ENCODE data around the gene NPAT. TPM values are rescaled to one million over a fixed set of nuclear protein-coding genes. Genes with fewer than 3 reads are reported as not detected.
"Not testable (repeated sequence)": the region's sequence is repeated elsewhere in the genome, so short reads cannot be mapped to it uniquely, and the experiment has no call there.

NPAT gene
- total RNA-seq, 1 experiment from 2014 or later = 8.2 TPM

- DNase-seq (ENCODE audit: low spot score) = no peak
Observed at GRCh38 chr11:108160970-108161566, 61.4 kb downstream of the NPAT start.

DNA sequence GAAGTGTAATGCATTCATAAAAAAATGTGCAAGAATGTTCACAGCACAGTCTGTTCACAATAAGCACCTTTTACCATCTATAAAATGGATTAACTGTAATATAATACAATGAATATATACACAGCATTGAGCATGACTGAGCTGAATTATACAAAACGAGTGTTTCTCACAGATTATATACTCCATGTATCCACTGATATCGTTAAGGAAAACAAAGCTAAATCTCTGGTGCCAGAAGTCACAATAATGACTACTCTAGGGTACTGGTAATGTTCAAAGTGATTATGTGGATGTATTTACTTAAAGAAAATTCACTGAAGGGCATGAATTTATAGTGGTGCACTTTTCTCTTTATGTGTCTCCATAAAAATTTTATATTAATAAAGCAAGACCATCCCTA is 67.8 kb downstream of the NPAT start:
- no peak for DNase-seq (ENCODE audit: low spot score)

DNA sequence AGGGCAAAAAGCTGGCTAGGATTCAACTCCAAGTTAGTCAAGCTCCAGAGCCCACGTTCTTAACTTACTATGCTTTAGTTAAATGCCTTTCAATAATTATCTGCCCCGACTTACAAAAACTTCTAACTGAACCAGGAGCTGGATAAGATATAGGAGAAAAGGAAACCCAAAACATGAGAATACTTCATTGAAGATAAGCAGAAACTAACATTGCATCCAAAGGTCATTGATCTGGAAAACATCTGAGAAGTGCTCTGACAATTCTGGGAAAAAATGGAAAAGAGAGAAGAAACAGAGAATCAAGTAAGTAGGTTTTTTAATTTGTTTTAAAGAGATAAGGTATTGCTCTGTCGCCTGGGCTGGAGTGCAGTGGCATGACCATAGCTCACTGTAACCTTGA is 73.9 kb downstream of the NPAT start:
- DNase-seq (ENCODE audit: low spot score) = no peak

DNA sequence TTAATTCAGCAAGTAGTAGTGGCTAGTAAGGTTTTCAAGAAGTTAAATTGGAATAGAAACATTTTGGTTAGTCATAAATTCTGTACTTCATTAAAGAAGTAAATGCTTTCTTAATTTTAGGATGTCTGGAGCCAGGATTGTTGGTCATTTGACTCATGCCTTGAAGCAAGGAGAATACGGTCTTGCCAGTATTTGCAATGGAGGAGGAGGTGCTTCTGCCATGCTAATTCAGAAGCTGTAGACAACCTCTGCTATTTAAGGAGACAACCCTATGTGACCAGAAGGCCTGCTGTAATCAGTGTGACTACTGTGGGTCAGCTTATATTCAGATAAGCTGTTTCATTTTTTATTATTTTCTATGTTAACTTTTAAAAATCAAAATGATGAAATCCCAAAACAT is 75.3 kb downstream of the NPAT start:
- no peak for DNase-seq (ENCODE audit: low spot score)

GRCh38 chr11:108144615-108145014 is 77.8 kb downstream of the NPAT start:
- no peak for DNase-seq (ENCODE audit: low spot score)

GRCh38 chr11:108142304-108142703 is 80.1 kb downstream of the NPAT start:
- DNase-seq (ENCODE audit: low spot score) = no peak

GRCh38 chr11:108137212-108137611 is 85.2 kb downstream of the NPAT start:
- DNase-seq (ENCODE audit: low spot score) = no peak

DNA sequence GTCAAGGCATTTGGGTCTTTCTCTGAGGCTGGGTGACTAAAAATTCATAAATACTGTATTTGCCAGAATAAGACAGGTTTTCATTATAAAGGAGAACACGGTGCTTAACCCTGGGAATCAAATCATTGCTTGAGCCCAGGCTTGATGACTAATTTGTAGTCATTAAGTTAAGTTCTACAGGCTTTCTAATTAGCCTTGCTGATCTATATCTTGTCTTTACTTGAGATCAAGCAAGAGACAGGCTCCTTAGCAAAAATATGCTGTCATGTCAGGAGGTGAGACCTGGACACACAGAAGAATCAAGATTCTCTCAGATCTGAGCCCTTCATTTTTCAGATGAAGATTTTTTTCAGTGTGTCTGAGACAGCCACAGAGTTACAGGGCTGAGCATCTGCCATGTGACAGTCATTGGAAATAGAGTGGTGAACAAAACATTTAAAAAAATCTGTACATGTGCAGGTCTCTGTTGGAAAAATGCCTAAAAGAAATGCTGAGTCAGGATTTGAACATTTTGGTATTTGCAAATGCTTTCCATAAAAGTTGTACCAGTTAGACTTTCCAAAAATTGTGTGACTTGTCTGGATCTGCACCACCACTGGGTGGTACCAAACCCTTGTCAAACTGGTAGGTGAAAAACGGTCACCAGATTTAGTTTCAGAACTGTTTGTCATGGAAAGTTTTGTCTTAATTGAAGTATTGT is 86.4 kb downstream of the NPAT start:
- DNase-seq (ENCODE audit: low spot score) = no peak

DNA sequence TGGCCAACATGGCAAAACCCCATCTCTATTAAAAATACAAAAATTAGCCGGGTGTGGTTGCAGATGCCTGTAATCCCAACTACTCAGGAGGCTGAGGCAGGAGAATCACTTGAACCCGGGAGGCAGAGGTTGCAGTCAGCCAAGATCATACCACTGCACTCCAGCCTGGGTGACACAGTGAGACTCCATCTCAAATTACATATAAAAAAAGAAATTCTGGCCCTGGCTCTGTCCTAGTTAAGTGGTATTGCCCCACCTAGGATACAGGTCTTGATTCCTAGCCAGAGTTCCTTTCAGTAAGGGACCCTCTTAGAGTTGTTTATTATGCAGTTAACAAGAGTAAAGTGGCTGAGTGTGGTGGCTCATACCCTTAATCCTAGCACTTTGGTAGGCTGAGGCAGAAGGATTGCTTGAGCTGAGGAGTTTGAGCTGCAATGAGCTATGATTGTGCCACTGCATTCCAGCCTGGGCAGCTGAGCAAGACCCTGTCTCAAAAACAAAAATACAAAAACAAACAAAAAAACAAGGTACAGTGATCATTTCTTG is 89.4 kb downstream of the NPAT start:
- not testable (repeated sequence) for DNase-seq (ENCODE audit: low spot score)

DNA sequence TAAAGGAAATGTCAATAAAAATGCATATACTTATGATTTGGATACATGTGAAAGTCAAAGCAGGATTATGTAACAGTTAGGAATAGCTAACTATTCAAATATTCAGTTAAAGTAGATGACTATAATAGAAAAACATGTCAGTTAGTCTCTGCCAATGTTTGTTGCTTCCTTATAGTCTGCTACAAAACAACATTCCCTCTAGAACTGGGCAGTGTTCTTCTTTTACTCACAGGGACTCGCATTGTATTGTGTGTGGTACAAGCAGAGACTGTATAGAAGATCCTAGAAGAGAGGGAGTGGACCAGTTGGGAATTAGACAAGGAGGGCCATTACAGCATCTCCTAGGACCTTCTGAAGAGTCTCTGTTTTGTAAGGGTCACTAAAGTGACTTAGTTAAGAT is 90.4 kb downstream of the NPAT start:
- DNase-seq (ENCODE audit: low spot score) = no peak

DNA sequence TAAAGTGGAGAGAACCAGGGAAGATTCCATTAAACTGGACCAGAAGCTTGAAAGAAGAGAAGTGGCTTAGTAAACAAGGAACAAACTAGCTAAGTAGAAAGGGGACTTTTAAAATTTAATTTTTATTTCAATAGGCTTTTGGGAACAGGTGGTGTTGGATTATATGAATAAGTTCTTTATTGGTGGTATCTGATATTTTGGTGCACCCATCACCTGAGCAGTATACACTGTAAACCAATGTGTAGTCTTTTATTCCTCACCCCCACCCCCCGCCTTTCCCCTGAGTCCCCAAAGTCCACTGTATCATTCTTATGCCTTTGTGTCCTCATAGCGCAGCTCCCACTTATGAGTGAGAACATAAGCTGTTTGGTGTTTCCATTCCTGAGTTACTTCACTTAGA is 93.7 kb downstream of the NPAT start:
- no peak for DNase-seq (ENCODE audit: low spot score)

DNA sequence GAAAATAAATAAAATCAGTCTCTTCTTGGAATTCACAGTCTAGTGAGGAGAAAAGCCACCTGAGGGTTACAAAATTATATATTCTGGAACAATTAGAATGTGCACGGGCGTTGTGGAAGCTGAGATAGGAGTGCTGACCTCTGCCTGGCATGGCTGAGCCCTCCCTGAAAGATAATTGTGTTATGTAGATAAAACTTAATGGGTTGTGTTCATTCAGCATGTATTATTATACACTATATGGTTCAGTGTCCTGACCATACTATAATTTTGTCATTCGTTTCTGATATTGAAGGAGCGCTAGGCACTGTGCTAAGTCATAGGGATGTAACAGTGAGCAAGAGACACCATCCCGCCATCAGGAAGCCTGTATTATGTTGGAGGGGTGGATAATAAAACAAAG is 97.3 kb downstream of the NPAT start:
- DNase-seq (ENCODE audit: low spot score) = no peak

DNA sequence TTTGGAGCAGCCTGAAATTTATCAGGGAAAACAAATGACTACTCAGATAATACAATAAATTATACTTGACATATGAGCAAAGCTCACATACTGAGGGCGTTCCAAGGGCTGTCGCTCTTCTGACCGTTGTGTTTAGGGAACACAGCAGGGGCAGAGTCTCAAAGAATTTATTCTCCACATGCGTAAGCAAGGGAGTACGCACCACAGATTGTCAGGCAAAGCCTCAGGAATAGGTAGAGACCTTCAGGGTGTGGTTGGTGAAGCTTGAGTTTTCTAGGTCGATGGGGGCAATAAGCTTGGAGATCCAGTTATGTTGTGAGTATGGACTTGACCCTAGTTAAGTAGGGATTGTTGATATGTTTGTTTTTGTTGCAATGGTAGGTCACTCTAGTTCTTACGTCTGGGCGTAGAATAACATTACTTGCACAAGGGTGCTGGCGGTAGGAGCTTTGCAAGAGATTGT is 100.2 kb downstream of the NPAT start:
- DNase-seq (ENCODE audit: low spot score) = peak; percentile 24

GRCh38 chr11:108121274-108122155 is 100.9 kb downstream of the NPAT start, which contains the start of gene ACAT1:
Gene ACAT1 (plus strand): TSS chr11:108121567. CDS start chr11:108121607, 40 bp downstream.
- peak; percentile 98 for DNase-seq (ENCODE audit: low spot score)

DNA sequence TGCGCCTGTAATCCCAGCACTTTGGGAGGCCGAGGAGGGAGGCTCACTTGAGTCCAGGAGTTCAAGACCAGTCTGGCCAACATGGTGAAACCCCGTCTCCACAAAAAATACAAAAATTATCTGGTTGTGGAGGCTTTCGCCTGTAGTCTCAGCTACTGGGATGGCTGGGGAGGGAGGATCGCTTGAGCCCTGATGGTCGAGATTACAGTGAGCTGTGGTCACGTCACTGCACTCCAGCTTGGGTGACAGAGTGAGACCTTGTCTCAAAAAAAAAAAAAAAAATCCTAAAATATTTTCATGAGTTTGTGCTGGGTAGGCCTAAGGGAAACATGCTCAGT is 101.5 kb downstream of the NPAT start:
- DNase-seq (ENCODE audit: low spot score) = not testable (repeated sequence)

DNA sequence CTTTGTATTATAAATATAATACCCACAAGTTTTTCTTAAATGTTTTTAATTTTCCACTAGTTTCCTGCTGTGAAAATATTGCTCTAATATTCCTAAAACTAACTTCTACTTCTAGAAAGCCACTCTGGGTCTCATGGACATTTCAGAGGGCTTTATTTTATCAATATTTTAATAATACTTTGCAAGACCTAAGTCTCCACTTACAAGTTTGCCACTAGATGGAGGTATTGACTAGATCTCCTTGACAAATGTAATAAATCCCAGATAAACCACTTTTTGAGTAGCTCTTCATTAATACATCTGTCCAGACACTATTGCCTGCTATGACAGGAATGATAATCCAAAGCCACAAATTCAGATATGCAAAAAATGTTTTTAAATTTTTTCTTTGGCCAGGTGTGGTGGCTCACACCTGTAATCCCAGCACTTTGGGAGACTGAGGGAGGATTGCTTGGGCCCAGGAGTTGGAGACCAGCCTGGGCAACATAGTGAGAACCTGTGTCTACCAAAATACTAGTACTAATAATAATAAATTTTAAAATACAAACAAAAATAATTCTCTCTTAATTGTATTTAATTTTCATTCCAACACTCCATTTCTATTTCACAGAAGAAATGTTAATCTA is 104.6 kb downstream of the NPAT start:
- peak; percentile 71 for DNase-seq (ENCODE audit: low spot score)

DNA sequence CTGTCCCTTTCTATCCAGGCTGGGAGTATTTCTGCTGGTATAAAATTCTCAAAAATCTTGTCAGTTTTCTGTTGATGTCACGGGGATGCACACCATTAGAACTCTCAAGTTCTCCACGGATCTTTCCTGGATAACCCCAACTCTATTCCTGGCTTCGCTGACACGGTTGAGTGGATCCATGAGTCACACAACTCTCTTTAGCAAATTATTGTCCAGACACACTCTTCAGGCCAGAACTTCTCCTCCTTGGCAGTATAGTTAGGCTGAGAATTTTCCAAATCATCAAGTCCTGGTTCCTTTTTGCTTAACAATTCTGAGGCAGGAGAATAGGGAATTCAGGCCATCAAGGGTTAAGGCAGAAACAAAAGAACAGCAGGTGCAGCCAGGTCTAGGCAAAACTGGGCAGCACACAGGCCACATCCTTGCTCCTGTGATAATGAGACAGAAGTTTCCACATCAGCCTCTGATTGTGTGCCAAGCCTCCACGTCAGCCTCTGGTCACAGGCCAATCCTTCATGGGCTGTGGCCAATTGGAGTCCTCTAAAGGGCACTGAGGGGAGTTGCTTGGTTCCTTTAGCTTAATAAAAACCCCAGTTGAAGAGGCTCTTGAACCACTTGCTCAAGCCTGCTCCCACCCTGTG is 106.8 kb downstream of the NPAT start:
- DNase-seq (ENCODE audit: low spot score) = no peak

GRCh38 chr11:108112057-108112456 is 110.4 kb downstream of the NPAT start:
- DNase-seq (ENCODE audit: low spot score) = no peak

GRCh38 chr11:108111126-108111525 is 111.3 kb downstream of the NPAT start:
- no peak for DNase-seq (ENCODE audit: low spot score)
